HG03571 (cell line): Measurements from ENCODE around the gene NDFIP2.

Experiments used
- ATAC-seq: cut with Tn5 transposase; IDR thresholded peaks from one replicate; pipeline ENCODE4 v1.9.1; 2021; ENCODE audit not compliant: unreplicated experiment

The NDFIP2 gene

DNA sequence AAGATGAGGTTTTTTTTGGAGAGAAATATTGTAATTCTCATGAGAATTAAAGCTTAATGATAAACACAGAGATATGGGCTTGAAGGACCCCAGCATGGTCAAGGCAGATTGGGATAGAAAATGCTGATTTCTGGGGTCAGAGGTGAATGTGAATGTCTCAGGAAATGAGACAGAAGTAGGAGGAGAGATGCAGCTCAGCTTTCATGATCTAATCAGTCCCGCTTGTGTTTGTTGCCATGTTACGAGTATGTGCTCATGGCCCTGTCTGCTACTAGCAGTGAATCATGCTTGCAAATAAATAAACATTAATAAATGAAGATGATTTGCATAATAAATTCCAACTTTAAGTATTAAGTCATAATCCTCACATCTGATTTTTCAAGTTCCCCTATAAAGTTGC, 23.0 kb upstream of the NDFIP2 start:
- ATAC-seq: no peak

DNA sequence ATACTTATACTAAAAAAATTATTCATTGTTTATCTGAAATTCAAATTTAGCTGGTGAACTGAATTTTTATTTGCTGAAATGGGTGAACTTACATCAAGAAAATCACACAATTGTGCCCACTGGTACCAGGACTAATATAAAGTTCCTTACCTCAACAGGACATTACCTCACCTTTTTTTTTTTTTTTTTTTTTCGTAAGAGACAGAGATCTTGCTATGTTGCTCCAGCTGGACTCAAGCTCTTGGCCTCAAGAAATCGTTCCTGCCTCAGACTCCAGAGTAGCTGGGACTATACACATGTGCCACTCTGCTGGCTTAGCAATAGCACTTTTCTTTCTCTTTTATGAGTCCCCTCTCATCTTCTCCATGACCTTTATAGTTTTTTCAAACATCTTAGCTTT, 22.5 kb upstream of the NDFIP2 start:
- ATAC-seq: no peak

DNA sequence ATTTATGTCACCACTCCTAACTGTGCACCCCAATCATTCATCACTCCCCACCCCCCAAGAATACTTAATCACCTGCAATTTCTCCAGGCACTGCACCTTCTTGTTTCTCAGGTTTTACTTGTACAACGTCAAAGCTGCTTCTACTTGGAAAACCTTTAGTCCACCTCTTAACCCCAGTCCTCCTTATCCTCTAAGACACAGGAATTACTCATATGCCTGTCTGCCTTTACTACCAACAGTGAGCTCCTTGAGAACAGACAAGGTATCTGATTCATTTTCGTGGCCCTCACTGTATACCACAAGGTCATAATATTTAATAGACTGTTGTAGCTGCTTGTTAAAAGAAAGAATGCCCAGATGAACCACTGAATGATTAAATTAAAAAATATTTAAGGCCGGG, 21.0 kb upstream of the NDFIP2 start:
- ATAC-seq: no peak

DNA sequence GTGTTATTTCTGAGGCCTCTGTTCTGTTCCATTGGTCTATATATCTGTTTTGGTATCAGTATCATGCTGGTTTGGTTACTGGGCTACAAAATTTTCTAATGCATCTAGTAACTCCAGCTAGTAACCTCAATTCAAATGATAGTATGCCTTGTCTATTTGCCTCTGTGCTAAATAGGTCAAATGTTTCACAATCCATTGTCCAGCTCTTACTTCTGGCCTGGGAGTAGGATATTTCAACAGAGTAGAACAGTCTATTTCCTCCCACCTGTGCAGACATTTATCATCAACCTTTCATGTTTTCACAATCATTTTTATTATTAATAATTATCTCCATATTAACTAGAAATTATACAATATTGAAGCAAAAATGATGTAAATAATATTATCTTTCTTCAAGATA, 18.1 kb upstream of the NDFIP2 start:
- ATAC-seq: no peak

DNA sequence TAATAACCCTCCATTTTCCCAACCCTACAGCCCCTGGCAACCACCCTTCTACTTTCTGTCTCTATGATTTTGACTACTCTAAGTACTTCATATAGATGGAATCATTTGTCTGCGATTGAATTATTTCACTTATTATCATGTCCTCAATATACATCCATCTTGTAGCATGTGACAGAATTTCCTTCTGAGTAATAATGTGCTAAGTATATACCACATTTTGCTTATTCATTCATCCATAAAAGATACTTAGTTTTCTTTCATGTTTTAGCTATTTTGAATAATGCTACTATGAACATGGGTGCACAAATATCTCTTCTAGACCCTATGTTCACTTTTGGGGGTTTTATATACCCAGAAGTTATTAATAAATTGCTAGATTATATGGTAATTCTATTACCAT, 17.4 kb upstream of the NDFIP2 start:
- no peak for ATAC-seq

DNA sequence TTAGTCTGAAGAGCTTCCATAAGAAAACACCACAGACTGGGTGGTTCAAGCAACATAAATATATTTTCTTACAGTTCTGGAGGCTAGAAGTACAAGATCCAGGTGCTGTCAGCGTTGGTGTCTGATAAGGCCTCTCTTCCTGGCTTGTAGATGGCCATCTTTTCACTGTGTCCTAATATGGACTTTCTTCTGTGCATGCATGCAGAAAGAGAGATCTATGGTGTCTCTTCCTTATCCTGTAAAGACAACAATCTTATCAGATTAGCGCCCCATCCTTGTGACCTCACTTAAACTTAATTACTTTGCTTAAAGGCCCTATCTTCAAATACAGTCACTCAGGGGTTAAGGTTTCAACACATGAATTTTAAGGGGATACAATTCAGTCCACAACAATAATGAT, 14.1 kb upstream of the NDFIP2 start:
- no peak for ATAC-seq

DNA sequence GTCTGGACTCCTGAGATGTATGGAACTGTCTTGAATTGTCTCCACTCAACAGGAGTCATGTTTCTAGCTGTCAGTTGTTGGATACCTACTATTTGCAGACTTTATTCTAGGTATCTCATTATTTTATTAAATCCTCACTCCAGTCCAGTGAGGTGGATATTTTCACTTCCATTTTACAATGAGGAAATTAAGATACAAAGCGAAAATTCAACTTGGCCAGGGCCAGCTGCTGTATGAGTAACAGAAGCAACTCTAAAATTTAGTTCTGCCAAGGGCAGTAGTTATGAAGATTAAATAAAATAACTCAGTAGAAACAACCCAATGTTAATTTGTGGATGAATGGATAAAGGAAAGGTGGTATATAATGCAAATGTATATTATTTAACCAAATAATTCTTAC, 12.6 kb upstream of the NDFIP2 start:
- ATAC-seq: no peak

DNA sequence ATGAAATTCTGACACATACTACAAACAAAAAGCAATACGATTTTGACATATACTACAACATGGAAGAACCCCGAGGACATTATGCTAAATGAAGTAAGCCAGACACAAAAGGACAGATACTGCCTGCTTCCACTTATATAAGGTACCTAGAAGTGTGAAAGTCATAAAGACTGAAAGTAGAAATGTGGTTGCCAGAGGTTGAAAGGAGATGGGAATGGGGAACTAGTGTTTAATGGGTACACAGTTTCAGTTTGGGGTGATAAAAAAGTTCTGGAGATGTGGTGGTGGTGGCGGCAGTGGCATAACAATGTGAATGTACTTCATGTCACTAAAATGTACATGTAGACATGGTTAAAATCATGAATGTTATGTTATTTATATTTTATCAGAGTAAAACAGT, 12.1 kb upstream of the NDFIP2 start:
- ATAC-seq: no peak

DNA sequence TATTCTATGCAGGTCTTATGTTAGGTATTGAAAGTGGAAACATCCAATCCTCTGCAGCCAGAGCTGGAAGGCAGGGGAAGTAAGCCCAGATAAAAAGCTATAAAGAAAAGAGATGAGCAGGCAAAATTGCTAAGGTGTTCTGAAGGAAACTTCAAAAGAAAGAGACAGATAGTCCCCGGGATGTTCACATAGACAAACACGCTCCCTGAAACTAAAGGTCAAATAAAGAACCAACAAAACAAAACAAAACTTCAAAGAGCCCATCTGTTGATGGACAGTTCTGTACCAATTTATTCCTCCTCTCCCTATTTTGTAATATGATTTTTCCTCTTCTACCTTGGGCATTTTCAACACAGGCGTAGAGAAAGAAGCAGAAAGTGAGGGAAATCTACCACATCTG, 11.3 kb upstream of the NDFIP2 start:
- no peak for ATAC-seq

DNA sequence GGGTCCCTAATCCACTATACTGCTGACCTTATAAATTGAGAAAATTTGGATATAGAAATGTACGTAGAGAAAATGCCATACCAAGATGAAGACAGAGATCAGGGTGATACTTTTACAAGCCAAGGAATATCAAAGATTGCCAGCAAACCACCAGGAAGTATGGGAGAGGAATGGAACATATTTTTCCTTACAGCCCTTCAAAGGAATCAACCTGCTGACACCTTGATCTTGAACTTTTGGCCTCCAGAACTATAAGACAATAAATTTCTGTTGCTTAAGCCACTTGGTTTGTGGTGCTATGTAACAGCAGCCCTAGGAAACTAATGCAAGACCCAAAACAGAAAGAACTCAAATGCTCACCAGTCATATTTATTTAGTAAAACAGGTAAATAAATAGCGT, 10.3 kb upstream of the NDFIP2 start:
- no peak for ATAC-seq

DNA sequence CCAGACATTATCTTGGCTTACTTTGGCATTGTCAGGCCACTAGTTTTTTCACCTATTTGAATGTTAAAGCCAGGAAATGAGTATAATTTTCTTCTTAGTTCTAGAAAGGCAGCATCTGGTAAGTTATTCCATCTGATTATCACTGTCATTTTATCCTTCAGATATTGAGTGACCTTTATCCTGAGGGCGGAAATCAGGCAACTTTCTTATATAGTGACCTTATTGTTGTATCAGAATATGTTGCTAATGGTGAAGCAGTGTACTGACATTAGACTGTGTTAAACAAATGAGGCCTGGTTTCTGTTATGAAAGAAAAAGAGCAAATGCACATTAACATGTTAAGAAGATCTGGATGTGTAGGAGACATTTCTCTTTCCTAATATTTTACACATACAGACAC, 5.4 kb upstream of the NDFIP2 start:
- no peak for ATAC-seq

DNA sequence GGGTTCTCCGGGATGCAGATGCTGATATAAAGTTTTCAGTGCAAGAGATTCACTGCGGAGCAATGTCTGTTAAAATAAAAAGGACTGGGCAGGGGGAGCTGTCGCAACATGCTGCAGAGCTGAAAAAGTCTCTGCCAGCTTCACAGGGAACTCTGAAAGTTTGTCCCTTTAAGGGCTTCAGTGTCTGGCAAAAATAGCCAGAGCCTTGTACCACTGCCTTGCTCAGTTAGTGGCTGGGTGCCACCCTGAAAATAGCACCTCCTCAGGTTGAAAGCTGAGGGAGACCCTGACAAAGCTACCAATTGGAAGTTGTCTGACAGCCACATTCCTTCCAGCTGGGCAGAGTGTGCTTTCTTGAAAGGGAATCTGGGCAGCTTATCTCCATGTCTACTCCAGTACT, 3.0 kb upstream of the NDFIP2 start:
- ATAC-seq: no peak

DNA sequence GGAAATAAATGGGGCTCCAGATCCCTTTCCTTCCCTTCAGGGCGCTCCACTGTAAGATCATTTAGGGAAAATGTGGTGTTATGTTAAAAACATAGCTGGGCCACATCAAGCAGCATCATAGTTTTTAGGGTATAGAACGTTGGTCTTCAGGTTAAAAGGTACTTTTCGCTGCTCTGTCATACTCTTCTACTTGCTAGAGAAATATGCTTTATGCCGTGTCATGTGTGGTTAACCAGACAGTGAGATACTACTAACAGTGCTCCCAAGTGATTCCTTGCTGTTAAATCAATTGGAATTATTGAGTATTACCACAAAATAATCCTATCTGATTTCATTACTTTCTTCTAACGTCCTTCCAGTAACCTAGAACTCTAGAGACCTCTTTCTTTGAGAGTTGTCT, 1.1 kb upstream of the NDFIP2 start:
- ATAC-seq: no peak

DNA sequence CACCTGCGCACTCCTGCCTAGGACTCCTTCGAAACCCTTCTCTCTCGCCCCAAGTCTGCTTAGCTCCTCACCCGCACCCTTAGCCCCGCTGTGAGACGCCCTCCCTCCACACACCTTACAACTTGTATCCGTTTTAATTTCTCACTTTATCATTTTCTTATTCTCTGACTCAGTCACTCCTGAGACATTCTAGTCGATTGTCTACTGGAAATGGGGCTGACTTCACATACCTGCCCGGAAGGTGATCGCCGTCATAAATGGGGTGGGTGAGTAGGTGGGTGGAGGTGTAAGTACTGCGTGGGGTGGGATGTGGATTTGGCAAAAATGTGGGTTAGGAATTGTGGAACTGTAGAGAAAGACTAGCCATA, 714 bp downstream of the NDFIP2 start:
- peak; percentile 19 for ATAC-seq

DNA sequence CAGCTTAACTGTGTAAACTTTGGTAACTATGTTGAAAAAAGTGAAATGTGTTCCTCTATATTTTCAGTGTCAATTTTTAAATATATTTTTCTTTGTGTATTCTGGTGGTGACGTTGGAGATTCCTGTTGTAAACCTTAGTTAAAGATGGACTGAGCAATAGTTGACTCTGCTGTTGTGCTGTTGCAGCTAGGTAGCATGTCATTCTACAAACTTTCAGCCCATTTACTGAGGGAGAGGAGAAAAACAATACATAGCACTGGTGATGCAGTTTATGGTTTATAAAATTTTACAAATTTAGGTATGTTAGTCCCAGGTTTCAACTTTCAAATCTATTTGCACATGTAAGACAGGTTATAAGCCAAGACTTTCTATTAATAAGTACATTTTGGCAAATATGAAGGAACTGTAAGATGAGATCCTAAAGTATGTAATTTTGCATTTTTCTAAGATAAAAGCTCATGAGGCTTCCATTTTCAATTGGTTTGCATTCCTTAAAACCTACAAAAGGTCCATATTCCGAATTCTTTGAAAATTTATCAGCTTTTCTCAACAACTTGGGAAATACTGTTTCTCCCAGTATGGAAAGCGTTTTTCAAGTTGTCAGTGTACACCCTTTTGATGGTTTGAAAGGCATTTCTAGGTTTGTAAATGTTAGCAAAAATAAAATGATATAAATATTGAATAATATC, 1.5 kb downstream of the NDFIP2 start:
- ATAC-seq: no peak

DNA sequence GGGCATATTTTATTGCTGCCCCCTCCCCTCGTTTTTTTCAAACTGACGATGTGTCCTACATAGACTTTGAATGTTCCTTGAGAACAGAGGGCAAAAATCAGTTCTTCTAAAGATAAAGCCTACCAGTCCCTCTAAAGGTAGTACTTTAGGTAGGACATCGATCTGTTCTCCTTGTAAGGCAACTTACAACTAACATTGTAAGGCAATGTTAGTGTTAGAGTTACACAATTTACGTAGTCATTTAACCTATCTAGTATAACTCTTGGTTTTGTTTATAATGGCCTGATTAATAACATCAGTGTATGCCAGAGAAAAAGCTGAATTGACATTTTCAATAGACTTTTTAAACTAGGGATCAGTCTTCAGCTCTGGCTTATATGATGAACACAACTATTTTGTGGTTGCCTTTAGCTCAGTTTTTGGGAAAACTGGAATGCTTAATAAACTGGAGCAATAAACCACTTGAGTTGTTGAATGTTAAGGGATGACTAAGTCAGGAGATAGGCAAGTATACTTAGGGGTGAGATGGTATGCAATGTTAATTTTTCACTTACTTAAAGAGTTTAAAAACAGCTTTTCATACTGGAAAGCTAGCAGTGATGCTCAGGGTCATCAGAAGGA, 2.2 kb downstream of the NDFIP2 start:
- ATAC-seq: no peak

DNA sequence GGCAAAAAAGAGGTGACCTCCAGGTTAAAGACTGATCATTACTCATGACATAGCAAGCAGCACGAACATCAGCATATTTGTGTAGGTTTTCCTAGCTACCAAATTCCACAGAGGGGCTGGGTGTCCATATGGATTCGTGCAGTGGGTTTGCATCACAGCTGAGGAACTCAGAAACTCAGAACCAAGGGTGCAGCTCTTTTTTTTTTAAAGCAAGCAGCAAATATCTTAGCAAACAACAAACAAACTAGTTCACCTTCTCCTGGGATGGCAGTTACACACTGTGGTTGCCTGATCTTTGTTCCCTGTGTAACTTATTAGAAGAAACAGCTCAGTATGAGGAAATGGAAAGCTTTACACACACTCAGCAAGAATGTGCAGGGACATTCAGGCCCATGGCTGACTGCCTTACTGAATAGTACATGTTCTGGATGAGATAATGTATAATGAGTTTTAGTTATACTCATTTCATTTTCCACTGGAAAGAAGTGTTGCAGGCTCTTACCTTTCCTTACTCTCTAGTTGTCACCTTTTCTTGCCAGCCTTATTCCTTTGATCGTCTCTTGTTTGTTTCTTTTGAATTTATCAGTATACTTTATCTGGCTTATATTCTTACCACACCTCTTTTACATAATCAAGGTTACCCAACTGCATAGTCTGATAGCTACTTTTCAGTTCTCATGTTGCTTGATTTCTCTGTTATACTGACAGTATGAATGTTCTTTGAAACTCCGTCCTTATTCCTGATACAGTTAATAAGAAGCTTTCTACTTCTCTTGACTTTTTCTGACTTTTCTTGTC, 4.3 kb downstream of the NDFIP2 start:
- ATAC-seq: no peak

DNA sequence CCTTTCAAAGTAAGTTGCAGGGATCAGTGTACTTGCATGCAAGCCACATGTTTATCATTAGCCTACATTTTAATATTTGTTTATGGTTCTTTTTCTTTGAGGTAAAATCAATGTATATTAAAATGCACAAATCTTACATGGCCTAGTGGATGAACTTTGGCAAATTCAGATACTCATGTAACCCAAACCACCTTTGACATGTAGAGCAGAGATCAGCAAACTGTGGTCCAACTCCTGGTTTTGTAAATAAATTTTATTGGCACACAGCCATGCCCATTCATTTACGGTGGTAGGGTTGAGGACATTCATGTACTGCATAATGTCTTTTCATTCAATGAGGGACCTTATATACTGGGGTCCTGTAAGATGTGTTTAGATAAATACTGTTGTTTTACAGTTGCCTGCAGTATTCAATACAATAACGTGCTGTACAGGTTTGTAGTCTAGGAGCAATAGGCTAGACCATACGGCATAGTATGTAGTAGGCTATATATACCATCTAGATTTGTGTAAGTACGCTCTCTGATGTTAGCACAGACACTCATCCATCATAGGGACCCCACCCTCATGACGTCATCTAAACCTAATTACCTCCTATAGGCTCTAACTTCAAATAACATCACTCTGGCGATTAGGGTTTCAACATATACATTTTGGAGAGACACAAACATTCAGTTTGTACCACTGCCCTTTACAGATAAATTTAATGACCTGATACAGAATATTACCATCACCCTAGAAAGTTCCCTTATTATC, 5.7 kb downstream of the NDFIP2 start:
- no peak for ATAC-seq

DNA sequence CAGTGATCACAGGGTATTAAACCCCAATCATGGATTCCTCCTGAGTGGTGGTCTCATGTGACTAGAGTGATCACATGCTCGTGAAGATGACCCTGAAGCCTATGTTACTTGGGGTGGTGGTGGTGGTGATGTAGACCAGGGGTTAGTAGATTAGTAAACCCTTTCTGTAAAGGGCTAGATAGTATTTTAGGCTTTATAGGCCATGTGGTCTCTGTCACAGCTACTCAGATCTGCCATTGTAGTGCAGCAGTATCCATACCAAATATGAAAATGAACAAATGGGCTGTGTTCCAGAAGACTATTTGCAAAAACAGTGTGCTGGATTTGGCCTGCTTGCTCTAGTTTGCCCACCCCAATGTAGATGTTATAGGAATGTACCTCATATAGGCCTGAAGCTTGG, 9.4 kb downstream of the NDFIP2 start:
- no peak for ATAC-seq

DNA sequence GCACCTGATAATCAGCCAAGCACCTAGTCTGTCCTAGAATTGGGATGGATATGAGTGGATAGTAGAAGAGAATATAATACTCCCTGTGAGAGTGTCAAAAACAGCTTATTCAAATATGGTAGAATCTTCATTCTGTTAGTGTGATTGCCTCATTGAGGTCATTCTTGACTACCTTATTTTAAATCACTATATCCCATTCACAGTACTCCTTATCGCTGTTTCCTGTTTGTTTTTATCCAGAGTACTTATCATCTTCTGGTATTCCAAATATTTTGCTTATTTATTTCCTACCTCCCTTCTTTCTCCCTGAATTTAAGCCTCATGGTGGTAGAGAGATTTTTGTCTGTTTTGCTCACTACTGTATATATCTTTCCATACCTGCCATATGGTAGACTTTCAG, 9.9 kb downstream of the NDFIP2 start:
- ATAC-seq: no peak

DNA sequence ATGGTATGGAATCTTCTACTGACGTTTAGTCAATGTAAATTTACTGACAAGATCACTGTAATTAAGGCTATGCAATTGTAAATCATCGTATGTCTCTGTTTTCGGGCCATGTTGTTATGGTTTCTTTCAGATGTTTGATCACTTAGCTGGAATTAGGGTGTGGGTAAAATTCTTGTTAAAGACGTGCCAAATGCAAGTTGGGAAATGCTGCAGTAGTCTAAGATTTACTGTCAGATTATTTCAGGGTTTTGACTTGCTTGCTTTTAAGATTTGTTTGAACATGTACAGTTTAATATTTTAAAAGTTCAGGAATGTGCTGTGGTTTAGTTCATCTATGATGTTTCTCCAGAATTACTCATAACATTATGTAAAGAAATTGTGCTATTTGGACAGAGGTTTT, 10.8 kb downstream of the NDFIP2 start:
- ATAC-seq: no peak

DNA sequence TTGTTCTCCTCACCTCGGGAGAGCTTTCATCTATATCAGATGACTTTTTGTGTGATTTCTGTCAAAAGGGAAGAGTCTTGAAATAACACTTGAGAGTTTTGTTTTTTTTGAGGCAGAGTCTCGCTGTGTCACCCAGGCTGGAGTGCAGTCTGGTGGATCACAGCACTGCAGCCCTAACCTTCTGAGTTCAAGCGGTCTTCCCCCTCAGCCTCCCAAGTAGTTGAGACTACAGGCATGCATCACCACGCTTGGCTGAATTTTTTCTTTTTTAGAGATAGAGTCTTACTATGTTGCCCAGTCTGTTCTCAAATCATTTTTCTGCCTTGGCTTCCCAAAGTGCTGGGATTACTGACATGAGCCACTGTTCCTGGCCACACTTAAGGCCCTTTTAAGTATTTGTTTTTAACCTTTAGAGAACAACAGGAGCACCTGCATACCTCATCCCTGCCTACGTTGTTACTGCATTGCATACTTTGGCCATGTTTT, 11.4 kb downstream of the NDFIP2 start:
- ATAC-seq: no peak
